ENCODE measurements around the gene CDKN1A.

CDKN1A gene

DNA sequence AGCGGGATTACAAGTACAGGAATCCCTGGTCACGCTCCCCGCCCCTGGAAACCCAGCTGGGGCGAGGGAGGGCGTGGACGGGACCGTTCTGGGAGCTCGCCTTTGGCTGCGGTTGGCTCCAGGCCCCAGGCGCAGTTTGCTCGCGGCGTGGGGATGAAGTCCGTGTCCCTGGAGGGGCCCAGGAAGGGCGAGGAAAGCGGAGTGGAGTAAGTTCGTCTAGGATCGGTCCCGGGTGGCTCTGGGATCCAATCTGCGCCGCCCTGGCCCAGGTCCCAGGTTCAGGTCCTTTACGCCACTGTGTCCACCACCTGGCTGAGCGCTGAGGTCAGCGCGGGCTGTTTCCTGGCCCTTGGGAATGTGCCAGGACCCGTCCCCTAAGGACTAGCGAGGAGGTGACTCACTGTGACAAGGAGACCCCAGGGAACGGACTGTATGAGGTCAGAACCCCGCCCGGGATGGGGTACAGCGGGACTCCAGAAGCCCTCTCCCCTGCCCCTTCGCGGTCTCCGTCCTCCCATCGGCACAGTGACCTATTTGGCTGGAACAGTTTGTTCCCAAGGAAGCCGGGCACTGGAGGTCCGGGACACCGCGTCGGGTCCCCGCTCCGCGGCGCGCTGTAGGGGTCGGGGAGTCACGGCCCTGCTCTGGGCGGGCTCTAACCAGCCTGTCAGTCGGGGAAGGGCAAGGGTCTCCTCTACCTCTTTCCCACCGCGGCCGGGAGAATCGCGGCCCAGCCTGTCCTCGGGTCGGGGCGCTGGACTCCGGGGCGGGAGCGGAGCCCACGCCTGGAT is 724 bp downstream of the CDKN1A start:
- DNase-seq: no peak

DNA sequence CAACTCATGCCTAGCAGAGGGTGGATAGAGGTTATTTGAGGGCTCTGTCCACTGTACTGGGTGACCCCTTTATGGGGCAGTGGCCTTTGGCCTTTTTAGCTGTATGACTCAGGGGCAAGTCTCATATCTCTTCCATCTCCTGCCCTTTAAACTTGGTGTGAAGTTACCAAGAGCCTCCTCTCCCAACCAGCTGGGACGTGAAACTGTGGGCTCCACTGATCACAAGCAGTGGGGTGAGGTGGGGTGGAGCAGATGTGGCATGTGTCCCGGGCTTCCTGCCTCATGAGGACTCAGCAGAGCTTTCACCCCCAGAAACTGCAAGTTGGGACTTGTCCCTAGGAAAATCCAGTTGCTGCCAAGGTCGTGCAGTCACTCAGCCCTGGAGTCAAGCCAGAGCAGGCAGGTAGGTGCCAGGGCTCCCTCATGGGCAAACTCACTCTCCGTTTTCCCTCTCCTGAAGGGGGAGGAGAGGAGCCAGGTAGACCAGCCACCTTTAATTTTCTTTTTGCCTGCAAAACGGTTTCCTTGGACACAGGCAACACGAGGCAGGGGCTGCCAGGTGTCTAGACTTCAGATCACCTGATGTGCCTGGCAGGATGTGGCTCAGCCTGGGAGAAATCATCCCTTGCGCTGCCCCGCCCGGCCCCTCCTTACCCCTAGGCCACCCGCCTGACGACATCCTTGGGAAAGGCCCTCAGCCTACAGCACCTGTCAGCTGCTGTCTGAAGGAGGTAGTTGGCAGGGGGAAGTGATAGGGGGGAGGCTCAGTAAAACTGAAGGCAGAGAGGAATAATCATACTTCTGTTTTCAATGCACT is 4.0 kb downstream of the CDKN1A start:
- peak; percentile 97 for DNase-seq

DNA sequence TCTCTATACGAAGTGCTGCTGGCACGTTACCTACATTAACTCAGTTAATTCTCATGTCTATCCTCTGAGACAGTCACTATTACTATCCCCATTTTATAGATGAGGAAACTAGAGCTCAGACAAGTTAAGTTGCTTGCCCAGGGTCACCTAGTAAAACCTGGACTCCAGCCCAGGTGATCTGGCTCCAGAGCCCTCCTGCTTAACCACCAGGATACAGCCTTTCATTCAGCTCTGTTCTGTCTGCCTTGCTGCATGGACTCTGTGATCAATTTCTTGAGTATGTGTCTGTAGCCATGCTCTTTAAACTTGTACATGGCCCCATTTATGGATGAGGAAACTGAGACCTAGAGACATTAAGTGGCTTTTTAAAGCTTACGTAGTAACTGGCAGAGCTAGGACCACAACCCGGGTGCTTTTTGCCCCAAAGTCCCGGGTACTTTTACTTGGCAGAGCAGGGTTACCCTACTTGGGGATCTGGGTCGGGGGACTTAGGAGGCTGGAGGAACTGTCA is 4.7 kb downstream of the CDKN1A start:
- DNase-seq: no peak

DNA sequence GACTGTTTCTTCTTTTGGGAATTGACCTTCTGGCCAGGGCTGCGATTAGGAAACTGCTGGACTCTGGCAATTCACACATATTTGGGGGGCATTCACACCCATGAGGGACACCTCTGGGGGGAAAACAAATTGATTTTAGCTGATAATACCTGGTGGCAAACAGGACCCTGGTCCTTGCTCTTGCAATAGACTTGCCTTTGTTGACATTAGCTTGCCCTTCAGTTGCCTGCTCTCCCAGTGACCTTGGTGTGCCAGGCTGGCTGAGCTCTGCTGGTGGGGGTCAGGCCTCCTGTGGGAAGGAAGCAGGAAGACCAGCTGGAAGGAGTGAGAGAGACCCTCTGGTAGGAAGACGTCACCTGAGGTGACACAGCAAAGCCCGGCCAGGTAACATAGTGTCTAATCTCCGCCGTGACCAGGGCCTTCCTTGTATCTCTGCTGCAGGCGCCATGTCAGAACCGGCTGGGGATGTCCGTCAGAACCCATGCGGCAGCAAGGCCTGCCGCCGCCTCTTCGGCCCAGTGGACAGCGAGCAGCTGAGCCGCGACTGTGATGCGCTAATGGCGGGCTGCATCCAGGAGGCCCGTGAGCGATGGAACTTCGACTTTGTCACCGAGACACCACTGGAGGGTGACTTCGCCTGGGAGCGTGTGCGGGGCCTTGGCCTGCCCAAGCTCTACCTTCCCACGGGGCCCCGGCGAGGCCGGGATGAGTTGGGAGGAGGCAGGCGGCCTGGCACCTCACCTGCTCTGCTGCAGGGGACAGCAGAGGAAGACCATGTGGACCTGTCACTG is 5.3 kb downstream of the CDKN1A start:
- no peak for DNase-seq

DNA sequence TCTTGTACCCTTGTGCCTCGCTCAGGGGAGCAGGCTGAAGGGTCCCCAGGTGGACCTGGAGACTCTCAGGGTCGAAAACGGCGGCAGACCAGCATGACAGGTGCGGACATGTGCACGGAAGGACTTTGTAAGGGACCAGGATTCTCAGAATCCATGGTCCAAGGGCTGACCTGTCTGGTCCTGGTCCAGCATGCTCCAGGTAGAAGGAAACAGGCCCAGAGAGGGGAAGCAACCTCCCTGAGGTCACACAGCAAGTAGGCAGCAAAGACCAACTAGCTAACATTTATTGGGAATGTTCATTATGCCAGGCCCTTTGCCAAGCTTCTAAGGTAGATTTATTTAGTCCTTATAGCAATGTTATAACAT is 5.9 kb downstream of the CDKN1A start:
- no peak for DNase-seq

DNA sequence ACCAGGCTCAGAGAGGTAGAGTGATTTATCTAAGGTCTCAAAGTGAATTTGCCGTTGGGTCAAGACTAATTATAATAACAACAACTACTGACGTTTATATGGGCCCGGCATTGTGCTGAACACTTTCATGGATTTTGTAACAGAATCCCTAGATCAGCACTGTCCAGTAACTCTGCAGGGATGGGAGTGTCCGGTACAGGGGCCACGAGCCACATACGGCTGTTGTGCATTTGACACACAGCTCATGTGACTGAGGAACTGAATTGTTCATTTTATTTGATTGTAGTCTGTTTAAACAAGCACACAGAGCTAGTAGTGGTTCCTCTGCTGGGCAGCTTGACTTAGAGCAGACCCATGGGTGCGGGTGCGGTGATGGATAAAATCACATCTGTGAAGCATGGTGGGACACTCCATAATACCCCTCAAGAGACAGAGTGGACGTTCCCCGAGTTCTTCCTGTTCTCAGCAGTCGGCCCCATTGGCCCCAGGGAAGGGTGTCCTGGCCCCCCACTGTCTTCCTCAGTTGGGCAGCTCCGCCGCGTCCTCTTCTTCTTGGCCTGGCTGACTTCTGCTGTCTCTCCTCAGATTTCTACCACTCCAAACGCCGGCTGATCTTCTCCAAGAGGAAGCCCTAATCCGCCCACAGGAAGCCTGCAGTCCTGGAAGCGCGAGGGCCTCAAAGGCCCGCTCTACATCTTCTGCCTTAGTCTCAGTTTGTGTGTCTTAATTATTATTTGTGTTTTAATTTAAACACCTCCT is 6.8 kb downstream of the CDKN1A start:
- no peak for DNase-seq

DNA sequence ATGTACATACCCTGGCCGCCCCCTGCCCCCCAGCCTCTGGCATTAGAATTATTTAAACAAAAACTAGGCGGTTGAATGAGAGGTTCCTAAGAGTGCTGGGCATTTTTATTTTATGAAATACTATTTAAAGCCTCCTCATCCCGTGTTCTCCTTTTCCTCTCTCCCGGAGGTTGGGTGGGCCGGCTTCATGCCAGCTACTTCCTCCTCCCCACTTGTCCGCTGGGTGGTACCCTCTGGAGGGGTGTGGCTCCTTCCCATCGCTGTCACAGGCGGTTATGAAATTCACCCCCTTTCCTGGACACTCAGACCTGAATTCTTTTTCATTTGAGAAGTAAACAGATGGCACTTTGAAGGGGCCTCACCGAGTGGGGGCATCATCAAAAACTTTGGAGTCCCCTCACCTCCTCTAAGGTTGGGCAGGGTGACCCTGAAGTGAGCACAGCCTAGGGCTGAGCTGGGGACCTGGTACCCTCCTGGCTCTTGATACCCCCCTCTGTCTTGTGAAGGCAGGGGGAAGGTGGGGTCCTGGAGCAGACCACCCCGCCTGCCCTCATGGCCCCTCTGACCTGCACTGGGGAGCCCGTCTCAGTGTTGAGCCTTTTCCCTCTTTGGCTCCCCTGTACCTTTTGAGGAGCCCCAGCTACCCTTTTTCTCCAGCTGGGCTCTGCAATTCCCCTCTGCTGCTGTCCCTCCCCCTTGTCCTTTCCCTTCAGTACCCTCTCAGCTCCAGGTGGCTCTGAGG is 7.6 kb downstream of the CDKN1A start:
- no peak for DNase-seq

DNA sequence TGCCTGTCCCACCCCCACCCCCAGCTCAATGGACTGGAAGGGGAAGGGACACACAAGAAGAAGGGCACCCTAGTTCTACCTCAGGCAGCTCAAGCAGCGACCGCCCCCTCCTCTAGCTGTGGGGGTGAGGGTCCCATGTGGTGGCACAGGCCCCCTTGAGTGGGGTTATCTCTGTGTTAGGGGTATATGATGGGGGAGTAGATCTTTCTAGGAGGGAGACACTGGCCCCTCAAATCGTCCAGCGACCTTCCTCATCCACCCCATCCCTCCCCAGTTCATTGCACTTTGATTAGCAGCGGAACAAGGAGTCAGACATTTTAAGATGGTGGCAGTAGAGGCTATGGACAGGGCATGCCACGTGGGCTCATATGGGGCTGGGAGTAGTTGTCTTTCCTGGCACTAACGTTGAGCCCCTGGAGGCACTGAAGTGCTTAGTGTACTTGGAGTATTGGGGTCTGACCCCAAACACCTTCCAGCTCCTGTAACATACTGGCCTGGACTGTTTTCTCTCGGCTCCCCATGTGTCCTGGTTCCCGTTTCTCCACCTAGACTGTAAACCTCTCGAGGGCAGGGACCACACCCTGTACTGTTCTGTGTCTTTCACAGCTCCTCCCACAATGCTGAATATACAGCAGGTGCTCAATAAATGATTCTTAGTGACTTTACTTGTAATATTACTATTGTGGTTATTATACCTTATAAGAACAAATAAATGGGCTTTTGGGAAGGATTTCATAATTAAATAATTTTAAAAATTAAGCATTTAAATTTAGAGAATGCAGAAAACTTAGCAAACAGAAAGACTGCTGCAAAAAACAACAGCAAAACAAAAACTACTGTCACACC is 8.4 kb downstream of the CDKN1A start:
- no peak for DNase-seq

DNA sequence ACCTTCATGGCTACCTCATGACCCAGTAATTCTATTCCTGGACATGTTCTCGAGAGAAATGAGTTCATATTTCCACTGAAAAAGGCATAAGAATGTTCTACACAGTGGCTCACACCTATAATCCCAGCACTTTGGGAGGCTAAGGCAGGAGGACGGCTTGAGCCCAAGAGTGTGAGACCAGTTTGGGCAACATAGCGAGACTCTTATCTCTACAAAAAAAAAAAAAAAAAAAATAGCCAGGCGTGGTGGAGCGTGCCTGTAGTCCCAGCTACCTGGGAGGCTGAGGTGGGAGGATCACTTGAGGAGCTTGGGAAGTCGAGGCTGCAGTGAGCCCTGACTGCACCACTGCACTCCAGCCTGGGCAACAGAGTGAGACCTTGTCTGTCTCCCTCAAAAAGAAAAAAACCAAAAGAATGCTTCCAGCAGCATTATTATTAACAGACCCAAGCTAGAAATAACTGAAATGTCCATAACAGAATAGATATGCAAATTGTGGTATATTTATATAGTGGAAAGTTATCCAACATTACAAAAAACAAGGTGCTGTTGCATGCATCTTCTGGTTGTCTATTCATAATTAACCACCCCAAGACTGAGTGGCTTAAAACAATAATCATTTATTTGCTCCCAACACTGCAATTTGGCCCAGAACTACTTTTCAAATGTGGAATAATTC is 9.7 kb downstream of the CDKN1A start:
- DNase-seq: no peak

DNA sequence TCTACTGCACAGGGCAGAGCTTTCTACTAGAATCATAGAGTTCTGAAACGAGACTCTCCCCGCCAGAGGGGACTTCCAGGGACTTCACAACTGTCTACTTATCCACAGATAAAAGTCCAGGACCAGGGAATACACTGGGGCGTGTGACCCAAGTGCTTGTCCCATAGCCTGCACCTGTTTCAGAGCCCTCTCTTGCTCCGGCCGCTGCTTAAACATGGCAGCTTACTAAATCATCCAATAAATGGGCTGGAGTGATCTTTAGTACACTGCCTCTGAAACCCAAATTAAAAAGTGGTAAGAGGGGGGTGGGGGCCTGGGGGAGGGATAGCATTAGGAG is 10.2 kb downstream of the CDKN1A start:
- DNase-seq: no peak

DNA sequence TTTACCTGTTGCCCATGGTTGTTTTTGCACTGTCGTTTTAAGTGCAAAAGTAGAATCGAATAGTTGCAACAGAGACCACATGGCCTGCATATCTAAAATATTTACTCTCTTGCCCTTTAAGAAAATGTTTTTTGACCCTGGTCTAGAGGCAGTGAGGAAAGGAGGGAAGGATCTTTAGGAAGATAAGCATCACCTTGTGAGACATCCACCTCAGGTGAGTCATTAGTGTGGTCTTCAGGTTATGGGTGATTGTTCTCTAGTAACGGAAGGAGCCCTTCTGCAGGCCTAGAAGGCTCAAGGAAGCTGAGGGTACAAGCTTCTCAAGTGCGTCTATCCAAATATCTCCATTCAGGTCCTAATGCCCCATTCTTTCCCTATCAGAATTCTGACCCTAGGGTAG is 12.5 kb downstream of the CDKN1A start:
- DNase-seq: no peak

DNA sequence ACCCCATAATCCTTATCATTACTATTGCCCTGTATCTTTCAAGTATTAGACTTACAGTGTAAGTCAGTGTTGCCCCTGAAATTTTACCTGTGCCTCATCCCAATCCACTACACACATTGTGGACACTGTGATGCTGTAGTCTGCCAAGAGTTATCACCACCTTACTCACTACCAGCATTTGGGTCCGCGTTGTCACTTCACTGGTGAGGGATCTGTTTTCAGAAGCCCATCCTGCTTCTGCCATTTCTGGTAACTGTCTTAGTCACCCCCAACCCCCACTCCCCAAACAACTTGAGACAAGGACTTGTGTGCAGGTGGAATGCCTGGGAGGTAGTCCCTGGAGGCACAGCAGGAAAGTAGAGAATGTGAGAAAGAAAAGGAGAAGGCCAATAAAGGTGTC is 13.1 kb downstream of the CDKN1A start:
- no peak for DNase-seq

DNA sequence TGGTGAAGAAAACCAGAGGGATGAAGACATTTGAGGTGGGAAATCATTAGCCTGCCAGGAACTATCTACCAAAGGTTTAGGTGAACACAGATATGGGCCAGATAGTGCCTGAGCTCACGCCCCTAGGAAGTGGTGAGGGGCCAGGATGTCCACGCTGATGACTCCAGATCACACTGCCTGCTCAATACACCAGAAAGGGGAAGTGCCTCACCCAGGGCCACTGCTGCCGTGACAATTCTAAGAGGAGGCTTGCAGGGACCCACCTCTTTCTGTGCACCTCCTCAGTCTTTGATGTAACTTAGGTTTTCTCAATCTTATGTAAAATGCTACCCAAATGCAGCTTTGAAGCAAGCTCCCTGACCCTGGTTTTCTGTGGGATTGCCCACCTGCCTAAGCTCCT is 13.7 kb downstream of the CDKN1A start:
- no peak for DNase-seq

DNA sequence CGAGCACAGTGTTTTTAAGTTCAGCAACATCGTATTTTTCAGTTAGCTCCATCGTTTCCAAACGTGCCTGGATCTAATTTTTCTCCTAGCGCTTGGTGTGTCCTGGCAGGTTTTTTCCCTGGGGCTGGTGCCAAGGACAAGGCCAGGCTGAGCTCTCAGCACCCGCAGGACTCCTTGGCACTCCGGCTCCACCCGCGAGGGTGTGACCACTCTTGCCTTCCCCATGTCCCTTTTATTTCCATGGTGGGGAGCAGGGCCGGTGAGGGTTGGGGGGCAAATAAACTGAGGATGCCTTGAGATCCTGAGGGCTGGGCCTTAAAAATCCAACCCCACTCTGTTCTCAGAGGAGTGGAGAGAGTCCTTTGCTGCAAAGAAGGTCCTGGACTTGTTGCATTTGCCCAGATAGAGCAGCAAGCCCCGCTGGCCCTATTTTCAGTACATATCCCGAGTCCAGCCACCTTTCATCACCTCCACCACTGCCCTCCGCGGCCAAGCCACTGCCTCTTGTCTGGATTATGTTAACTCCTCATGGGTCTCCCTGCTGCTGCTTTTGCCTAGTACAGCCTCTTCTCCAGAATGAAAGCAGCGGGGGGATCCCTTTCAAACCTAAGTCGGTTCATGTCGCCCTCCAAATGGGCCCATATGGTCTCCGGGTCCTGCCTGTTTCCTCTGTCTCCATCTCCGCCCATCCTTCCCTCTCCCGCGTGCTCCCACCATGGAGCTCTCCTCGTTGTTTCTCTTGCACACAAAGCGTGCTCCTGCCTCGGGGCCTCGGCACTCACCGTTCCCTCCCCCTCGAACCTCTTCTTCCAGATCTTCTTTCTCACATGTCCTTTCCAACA is 14.6 kb downstream of the CDKN1A start:
- DNase-seq: no peak

DNA sequence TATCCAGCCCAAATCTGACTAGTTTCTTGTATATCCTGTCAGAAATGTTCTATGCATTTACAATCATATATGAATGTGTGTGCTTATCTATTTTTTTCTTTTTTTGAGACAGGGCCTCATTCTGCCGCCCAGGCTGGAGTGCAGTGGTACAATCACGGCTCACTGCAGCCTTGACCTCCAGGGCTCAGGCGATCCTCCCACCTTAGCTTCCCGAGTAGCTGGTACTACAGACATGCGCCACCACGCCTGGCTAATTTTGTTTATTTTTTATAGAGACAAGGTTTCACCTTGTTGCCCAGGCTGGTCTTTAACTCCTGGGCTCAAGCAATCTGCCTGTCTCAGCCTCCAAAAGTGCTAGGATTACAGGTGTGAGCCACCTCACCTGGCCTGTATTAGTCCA is 16.1 kb downstream of the CDKN1A start:
- DNase-seq: no peak

DNA sequence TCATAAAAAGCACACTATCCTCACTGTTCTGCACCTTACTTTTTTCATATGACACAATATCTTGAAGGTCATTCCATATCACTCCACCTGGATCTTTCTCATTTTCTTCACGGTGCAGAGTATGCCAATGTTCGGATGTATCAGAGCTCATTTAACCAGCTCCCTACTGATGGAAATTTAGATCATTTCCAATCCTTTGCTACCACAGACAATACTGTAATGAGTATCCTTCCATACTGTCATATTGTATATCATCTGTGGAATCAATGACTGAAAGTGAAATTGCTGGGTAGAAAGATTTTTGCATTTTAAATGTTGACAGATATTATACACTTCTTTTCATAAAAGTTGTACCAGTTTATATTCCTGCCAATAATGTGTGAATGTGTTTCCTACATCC is 16.9 kb downstream of the CDKN1A start:
- DNase-seq: no peak

DNA sequence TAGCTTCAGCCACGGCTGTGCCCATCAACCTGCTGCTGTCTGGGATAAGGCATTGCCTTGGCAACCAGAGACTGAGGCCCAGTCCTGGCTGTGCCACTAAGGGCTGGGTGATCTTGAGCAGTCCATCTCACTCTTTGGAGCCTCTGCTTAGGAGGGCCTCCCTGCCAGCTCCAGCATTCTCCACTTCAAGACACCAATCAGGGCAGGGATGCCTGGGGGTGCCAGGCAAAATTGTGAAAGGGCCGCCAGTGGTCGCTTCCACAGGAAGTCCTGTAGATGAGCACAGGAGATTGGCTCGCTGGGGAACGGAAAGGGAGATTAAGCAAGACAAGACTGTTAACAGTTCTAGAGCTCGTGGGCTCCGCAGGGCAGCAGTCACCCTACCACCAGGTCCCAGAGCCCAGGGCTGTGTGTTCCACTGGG is 19.0 kb downstream of the CDKN1A start, which contains the start of gene RAB44:
RAB44 (plus strand) TSS at position 346 of the 423 bp plus-strand sequence. CDS start 6,410 bp downstream, outside the sequence.
- DNase-seq: no peak

DNA sequence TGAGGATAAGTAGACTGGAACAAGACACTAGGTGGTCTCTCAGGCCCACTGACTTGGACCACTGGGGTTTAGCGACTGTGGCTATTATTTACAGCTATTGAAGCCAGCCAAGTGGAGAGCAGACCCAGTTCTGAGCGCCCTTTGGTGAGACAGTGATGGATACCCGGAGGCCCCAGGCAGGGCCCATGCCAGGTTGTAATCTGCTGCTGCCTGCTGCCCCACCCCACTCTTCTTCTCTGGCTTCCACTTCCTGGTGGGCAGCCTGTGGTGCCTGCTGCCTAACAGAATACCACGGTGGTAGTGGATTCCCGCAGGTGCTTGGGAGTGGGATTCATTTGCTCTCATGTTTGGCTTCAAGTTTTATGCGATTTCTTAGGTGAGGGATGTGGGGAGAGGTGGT is 19.7 kb downstream of the CDKN1A start:
- no peak for DNase-seq

DNA sequence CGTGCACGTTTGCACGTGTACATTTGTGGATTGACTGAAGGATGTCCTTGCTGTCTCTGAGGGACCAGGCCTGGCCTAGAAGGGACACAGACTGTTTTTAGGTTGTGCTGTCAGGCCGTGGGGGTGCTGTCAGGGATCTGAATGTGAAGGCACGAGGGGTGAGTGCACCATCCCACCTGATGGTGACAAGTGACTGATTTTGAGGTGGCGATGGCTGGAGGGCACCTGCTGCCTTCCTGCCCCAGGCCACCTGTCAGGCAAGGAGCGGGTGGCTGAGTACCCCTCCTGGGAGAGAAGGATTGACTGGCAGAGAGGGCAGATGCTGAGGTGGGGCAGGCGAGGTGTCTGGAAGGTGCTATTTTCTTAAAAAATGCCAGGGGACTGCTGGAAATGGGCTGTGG is 20.4 kb downstream of the CDKN1A start:
- DNase-seq: no peak

Data from NCI-H2171 (cell line).